GM23248 (cell line): Measurements from ENCODE around the gene ZFYVE9.

Experiments used
- EZH2 ChIP-seq: fragments of 200-600 bp; sonication (generic); IDR thresholded peaks from 2 replicates; pipeline ENCODE4 v1.6.1; 2018; ENCODE audit warnings: antibody characterized with exemption, mild to moderate bottlenecking; ENCODE audit not compliant: insufficient read depth, poor library complexity, severe bottlenecking
- EZH2phosphoT487 ChIP-seq: fragments of 200-600 bp; sonication (generic); IDR thresholded peaks from 2 replicates; pipeline ENCODE4 v1.6.1; 2018; ENCODE audit warnings: antibody characterized with exemption, moderate library complexity, mild to moderate bottlenecking, low read depth; ENCODE audit not compliant: insufficient read depth

DNA sequence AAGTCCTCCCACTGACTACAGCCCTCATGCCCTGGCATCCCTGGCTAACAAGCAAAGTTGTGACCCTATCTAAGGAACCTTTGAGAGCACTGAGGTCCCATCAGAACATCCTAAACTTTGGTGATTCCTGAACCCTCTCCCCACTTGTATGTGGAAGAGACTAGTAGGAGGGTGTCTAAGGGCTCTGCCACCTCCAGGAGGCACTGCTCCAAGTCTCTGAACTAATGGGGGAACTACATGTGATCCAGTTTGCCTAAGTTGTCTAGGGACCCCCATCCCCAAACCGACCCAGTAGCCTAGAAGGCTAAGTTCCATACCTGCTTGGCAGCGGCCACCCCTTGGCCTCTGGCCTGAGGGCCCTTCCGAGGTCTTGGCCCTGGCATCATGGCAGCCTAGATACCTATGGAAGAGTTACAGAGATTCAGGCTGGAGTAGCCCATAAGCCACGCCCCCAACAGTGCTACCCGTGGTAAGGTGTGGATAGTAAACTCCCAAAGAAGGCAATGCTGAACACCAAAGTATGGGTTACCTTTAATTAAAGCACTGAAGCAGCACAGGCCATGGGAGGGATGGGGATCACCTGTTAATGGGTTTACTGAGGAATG, 222.4 kb downstream of the ZFYVE9 start:
- TF ChIP-seq EZH2 (no peak), EZH2phosphoT487 (no peak)
